Vagina (tissue), 2 donors: ENCODE data around the gene PCDHGC4. TPM values are rescaled to one million over a fixed set of nuclear protein-coding genes. Genes with fewer than 3 reads are reported as not detected.
A peak's percentile ranks its signal among the peaks of the same experiment; 100 is the strongest.

Experiments
- DNase-seq, 2 donors: peaks; one replicate each; pipeline ENCODE4 v3.0.0-alpha.2; 2017; ENCODE audit errors: extremely low spot score in 2 of 2
- H3K27ac ChIP-seq: fragments of 200-600 bp; sonication (generic); one replicate; pipeline ENCODE4 v1.5.1; 2019
- H3K27me3 ChIP-seq: fragments of 200-600 bp; sonication (generic); one replicate; pipeline ENCODE4 v1.5.1; 2019
- H3K36me3 ChIP-seq, 2 donors: fragments of 200-600 bp; sonication (generic); one replicate each; pipeline ENCODE4 v1.5.1; 2017 to 2019
- H3K4me1 ChIP-seq: fragments of 200-600 bp; sonication (generic); one replicate; pipeline ENCODE4 v1.5.1; 2019
- H3K4me3 ChIP-seq, 2 donors: fragments of 200-600 bp; sonication (generic); 1 replicate in 1 of 2; 2 replicates in 1 of 2; pipeline ENCODE4 v1.5.1; 2016 to 2019
- H3K9me3 ChIP-seq: fragments of 200-600 bp; sonication (generic); one replicate; pipeline ENCODE4 v1.5.1; 2019
- CTCF ChIP-seq, 3 experiments: fragments of 450-650 bp in 2 of 3; fragments of 200-600 bp in 1 of 3; sonication (generic) in 1 of 3; IDR thresholded peaks; one replicate each; pipeline ENCODE4 v1.5.1; 2017 to 2019; ENCODE audit warnings: antibody characterized with exemption in 3 of 3, mild to moderate bottlenecking in 2 of 3, moderate library complexity in 2 of 3
- POLR2A ChIP-seq, 2 donors: fragments of 450-650 bp; IDR thresholded peaks; one replicate each; pipeline ENCODE4 v1.6.1; 2017; ENCODE audit warnings: antibody characterized with exemption in 2 of 2, mild to moderate bottlenecking in 2 of 2, moderate library complexity in 2 of 2
- POLR2AphosphoS5 ChIP-seq, 2 donors: sonication (generic); formaldehyde crosslinking; IDR thresholded peaks; one replicate each; pipeline ENCODE4 v1.9.0; 2017; ENCODE audit warnings: antibody characterized with exemption in 2 of 2, mild to moderate bottlenecking in 2 of 2, low read depth in 1 of 2; ENCODE audit not compliant: insufficient read depth in 1 of 2
- intact Hi-C: fragments of 100-400 bp; cut with DNase I; formaldehyde crosslinking; loops from one replicate; pipeline ENCODE4 v1.15.1; 2023
- total RNA-seq: library from RNA; depleted of rRNA; stranded (reverse); fragments of >200 nt; gene quantifications from one replicate; pipeline ENCODE4 v1.2.3, GENCODE V29; 2016

PCDHGC4 gene
- total RNA-seq, 1 donor from 2014 or later, result 4.9 TPM

DNA sequence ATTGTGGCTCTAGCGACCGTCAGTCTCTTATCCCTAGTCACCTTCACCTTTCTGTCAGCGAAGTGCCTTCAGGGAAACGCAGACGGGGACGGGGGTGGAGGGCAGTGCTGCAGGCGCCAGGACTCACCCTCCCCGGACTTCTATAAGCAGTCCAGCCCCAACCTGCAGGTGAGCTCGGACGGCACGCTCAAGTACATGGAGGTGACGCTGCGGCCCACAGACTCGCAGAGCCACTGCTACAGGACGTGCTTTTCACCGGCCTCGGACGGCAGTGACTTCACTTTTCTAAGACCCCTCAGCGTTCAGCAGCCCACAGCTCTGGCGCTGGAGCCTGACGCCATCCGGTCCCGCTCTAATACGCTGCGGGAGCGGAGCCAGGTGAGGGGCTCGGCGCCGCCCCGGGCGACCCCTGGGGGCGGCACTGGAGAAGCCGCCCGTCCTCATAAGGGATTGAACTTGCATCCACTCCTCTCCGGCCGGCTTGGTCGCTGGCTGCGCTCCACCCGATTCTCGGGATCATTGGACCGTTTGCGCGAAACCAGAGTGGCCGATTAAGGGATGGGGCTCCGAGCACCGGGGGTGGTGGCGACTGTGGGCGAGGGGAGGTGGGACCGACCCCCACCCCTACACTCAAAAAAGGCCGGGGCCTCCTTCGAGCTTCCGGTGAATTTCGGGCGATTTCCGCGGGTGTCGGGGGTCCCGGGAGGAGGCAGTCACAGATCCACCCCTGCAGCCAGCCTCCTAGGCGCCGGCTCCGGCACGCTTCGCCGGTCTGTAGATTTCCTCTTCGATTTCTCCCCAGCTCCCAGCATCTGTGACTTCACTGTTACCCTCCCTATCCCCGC is 6.7 kb downstream of the PCDHGC4 start:
- no peaks in the 10 kb centered on the region for H3K27me3 ChIP-seq
- peaks cover 63% of the 10 kb centered on the region for H3K4me1 ChIP-seq
- TF ChIP-seq POLR2A (IDR thresholded peaks at IDR 0.05), result no peak
- TF ChIP-seq CTCF (IDR thresholded peaks at IDR 0.05), result no peak
- TF ChIP-seq POLR2AphosphoS5 (IDR thresholded peaks at IDR 0.05; ENCODE audit: insufficient read depth in 1 of 2, low read depth in 1 of 2), result no peak
- peaks cover 0 to 7% of the 10 kb centered on the region in 2 donors for H3K36me3 ChIP-seq
- H3K27ac ChIP-seq, result no peak overlapping the region
- H3K9me3 ChIP-seq, result no peaks in the 10 kb centered on the region
- no peak for DNase-seq
- H3K4me3 ChIP-seq, result no peak overlapping the region
- intact Hi-C loops, result no loop called here

- H3K36me3 ChIP-seq, result peaks cover 0 to 3% of the 10 kb centered on the region in 2 donors
- H3K4me1 ChIP-seq, result peaks cover 63% of the 10 kb centered on the region
- H3K4me3 ChIP-seq, result no peak overlapping the region
- no peaks in the 10 kb centered on the region for H3K9me3 ChIP-seq
- no peaks in the 10 kb centered on the region for H3K27me3 ChIP-seq
- no peak for DNase-seq
- H3K27ac ChIP-seq, result no peak overlapping the region
- intact Hi-C loops, result no loop called here
- no peak for TF ChIP-seq CTCF (IDR thresholded peaks at IDR 0.05)
- no peak for TF ChIP-seq POLR2A (IDR thresholded peaks at IDR 0.05)
- no peak for TF ChIP-seq POLR2AphosphoS5 (IDR thresholded peaks at IDR 0.05; ENCODE audit: insufficient read depth in 1 of 2, low read depth in 1 of 2)
Measured at GRCh38 chr5:141492168-141492885, 7.5 kb downstream of the PCDHGC4 start.

- H3K27me3 ChIP-seq, result no peaks in the 10 kb centered on the region
- no peak for TF ChIP-seq POLR2A (IDR thresholded peaks at IDR 0.05)
- TF ChIP-seq CTCF (IDR thresholded peaks at IDR 0.05), result no peak
- TF ChIP-seq POLR2AphosphoS5 (IDR thresholded peaks at IDR 0.05; ENCODE audit: insufficient read depth in 1 of 2, low read depth in 1 of 2), result no peak
- peak in 1 of 2 donors; percentile 84 for DNase-seq
- peak overlapping the region; percentile 60 for H3K27ac ChIP-seq
- H3K4me3 ChIP-seq, result peak overlapping the region in 1 of 2 donors; percentile 27
- intact Hi-C loops, result no loop called here
- H3K4me1 ChIP-seq, result peaks cover 55% of the 10 kb centered on the region
- H3K36me3 ChIP-seq, result peaks cover 0 to 3% of the 10 kb centered on the region in 2 donors
- H3K9me3 ChIP-seq, result no peaks in the 10 kb centered on the region
Measured at GRCh38 chr5:141493500-141494422, 8.9 kb downstream of the PCDHGC4 start.

GRCh38 chr5:141494761-141495452 is 10.1 kb downstream of the PCDHGC4 start:
- H3K4me1 ChIP-seq, result peaks cover 44% of the 10 kb centered on the region
- H3K36me3 ChIP-seq, result peaks cover 0 to 3% of the 10 kb centered on the region in 2 donors
- peak overlapping the region; percentile 60 for H3K27ac ChIP-seq
- H3K27me3 ChIP-seq, result no peaks in the 10 kb centered on the region
- no peak for TF ChIP-seq CTCF (IDR thresholded peaks at IDR 0.05)
- TF ChIP-seq POLR2AphosphoS5 (IDR thresholded peaks at IDR 0.05; ENCODE audit: insufficient read depth in 1 of 2, low read depth in 1 of 2), result peak in 1 of 2 donors; percentile 19
- H3K9me3 ChIP-seq, result no peaks in the 10 kb centered on the region
- H3K4me3 ChIP-seq, result peak overlapping the region in 1 of 2 donors; percentile 27
- DNase-seq, result no peak
- intact Hi-C loops, result no loop called here
